Ovary (tissue), 9 donors: ENCODE results near the gene TDRKH. TPM values are rescaled to one million over a fixed set of nuclear protein-coding genes. Genes with fewer than 3 reads are reported as not detected.

Experiments
- DNase-seq, 5 donors: peaks; one replicate each; pipeline ENCODE4 v3.0.0-alpha.2; 2019 to 2020
- H3K27ac ChIP-seq, 2 donors: fragments of 200-600 bp; one replicate each; pipeline versions ENCODE4 v1.5.1 to v1.8.0; 2019 to 2022
- H3K27me3 ChIP-seq: fragments of 200-600 bp; one replicate; pipeline ENCODE4 v1.8.0; 2022
- H3K36me3 ChIP-seq: fragments of 200-600 bp; sonication (generic); one replicate; pipeline ENCODE4 v1.5.1; 2019
- H3K4me1 ChIP-seq: one replicate; pipeline ENCODE4 v1.8.1; 2013; ENCODE audit warnings: mild to moderate bottlenecking, moderate library complexity; ENCODE audit not compliant: insufficient read depth
- H3K4me3 ChIP-seq: fragments of 200-600 bp; sonication (generic); one replicate; pipeline ENCODE4 v1.5.1; 2017
- H3K9me3 ChIP-seq, 2 donors: fragments of 200-600 bp in 1 of 2; sonication (generic) in 1 of 2; one replicate each; pipeline versions ENCODE4 v1.5.1 to v1.8.1; 2013 to 2019; ENCODE audit warnings: mild to moderate bottlenecking in 1 of 2, moderate library complexity in 1 of 2
- EP300 ChIP-seq: sonication (generic); formaldehyde crosslinking; IDR thresholded peaks from one replicate; pipeline ENCODE4 v1.6.1; 2017; ENCODE audit warnings: antibody characterized with exemption
- POLR2A ChIP-seq: fragments of 450-650 bp; IDR thresholded peaks from one replicate; pipeline ENCODE4 v1.6.1; 2017; ENCODE audit warnings: antibody characterized with exemption, mild to moderate bottlenecking, moderate library complexity
- WGBS, 3 donors: extraction: QIAGEN DNeasy Blood & Tissue Kit in 1 of 3; methylation state at CpG; one replicate each; pipeline versions ENCODE4 v1.1.5 to v1.1.7; 2013 to 2017; 5-methylcytosine and 5-hydroxymethylcytosine counted together
- intact Hi-C, 4 donors: fragments of 100-400 bp; cut with DNase I; formaldehyde crosslinking; loops; one replicate each; pipeline versions ENCODE4 v1.11.0 to v1.15.1; 2022 to 2023
- polyA plus RNA-seq, 2 donors: library from polyadenylated mRNA; stranded (reverse); fragments of 200-250 nt in 1 of 2; fragments of 350-450 nt in 1 of 2; fragmentation: Illumina TruSeq in 1 of 2; extraction: RNeasy Lipid Tissue Mini Kit (QIAGEN cat#74804) in 1 of 2; gene quantifications; one replicate each; pipeline ENCODE4 v1.2.3, GENCODE V29; 2013 to 2014
- total RNA-seq, 7 donors: library from RNA; depleted of rRNA in 2 of 7; stranded (reverse); fragments of >200 nt in 2 of 7; fragmentation: NEBNext Ultra II Directional in 3 of 7; extraction: Animal tissue kit (Norgen Biotek cat#: 25700) in 3 of 7; gene quantifications; one replicate each; pipeline versions ENCODE4 v1.1.0 to v1.2.4, GENCODE V29; 2016 to 2023
- TF ChIP-seq, protein P1 (sequence below), 3 donors: fragments of 450-650 bp in 2 of 3; fragments of 200-600 bp in 1 of 3; IDR thresholded peaks; one replicate each; pipeline versions ENCODE4 v1.5.1 to v1.8.0; 2016 to 2022; ENCODE audit warnings: antibody characterized with exemption in 3 of 3, mild to moderate bottlenecking in 1 of 3
- donor health status: DM: no; HTN: no; CAD: no; lungs with moderate emphysema.
- donor health status: DM: no; HTN: no; CAD: no.
- donor health status: Bipolar disorder and iron deficiency.
- donor health status: DM: yes; HTN: yes; CAD: no.
- donor health status: DM: no; HTN: no; CAD: no.
- donor health status: DM: yes; HTN: yes; CAD: no.

TDRKH gene
- total and polyA plus RNA-seq, 9 donors = 1.5 to 6.6 (median 3.2) TPM

DNA sequence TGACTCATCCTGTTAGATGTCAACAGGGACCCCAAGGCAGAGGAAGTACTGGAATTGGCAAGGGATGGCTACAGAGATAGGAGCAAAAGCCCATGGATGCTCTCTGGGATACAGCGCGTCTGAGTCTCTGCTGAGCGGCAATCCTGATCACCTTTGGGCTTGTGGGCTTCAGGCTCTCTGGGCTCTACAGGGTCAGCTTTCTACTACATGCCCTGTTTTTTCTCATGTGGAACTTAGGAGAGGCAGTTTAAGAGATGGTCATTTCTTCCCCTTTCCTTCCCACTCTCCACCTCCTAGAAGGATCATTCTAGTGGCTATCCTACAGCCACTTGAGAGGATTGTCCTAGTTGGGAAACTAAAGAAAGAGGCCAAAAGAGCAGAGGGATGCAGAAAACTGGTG, 13.6 kb upstream of the TDRKH start:
- no peak for DNase-seq
- 91 to 97% (median 96%) methylated on average over 3 of the region's 3 CpGs for WGBS, 3 donors
- Histone ChIP-seq H3K4me1 (no peaks in the 10 kb centered on the region), H3K36me3 (no peaks in the 10 kb centered on the region), H3K27ac (no peak overlapping the region), H3K9me3 (no peaks in the 10 kb centered on the region), H3K27me3 (no peaks in the 10 kb centered on the region), H3K4me3 (no peak overlapping the region)
- TF ChIP-seq, protein P1, sequence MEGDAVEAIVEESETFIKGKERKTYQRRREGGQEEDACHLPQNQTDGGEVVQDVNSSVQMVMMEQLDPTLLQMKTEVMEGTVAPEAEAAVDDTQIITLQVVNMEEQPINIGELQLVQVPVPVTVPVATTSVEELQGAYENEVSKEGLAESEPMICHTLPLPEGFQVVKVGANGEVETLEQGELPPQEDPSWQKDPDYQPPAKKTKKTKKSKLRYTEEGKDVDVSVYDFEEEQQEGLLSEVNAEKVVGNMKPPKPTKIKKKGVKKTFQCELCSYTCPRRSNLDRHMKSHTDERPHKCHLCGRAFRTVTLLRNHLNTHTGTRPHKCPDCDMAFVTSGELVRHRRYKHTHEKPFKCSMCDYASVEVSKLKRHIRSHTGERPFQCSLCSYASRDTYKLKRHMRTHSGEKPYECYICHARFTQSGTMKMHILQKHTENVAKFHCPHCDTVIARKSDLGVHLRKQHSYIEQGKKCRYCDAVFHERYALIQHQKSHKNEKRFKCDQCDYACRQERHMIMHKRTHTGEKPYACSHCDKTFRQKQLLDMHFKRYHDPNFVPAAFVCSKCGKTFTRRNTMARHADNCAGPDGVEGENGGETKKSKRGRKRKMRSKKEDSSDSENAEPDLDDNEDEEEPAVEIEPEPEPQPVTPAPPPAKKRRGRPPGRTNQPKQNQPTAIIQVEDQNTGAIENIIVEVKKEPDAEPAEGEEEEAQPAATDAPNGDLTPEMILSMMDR (IDR thresholded peaks at IDR 0.05) = no peak
- TF ChIP-seq EP300 (no peak), POLR2A (no peak)
- intact Hi-C loops = no loop called here

DNA sequence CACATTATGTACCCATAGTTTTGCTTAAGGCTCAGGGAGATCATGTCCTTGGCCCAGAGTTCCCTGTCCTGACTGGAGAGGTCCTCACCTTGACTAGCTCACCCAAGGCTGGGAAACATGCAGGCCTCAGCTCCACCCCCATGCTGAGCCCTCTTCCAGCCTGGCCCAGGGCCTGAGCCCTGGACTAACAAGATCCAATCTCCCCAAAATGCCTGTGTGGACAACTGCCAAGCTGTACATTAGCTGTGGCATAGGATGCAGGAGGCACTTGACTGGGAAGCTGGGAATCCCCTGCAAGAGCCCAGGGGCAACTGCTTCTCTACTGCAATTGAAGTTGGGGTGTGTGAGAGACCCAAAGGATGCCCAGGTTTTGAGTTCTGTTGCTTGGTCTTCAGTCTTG, 12.9 kb upstream of the TDRKH start:
- H3K9me3 ChIP-seq = no peaks in the 10 kb centered on the region
- no peak overlapping the region for H3K27ac ChIP-seq
- H3K36me3 ChIP-seq = no peaks in the 10 kb centered on the region
- DNase-seq = no peak
- H3K4me3 ChIP-seq = no peak overlapping the region
- H3K27me3 ChIP-seq = no peaks in the 10 kb centered on the region
- intact Hi-C loops = no loop called here
- H3K4me1 ChIP-seq = no peaks in the 10 kb centered on the region
- TF ChIP-seq EP300 (no peak), POLR2A (no peak)
- TF ChIP-seq, protein P1 (IDR thresholded peaks at IDR 0.05) = no peak

DNA sequence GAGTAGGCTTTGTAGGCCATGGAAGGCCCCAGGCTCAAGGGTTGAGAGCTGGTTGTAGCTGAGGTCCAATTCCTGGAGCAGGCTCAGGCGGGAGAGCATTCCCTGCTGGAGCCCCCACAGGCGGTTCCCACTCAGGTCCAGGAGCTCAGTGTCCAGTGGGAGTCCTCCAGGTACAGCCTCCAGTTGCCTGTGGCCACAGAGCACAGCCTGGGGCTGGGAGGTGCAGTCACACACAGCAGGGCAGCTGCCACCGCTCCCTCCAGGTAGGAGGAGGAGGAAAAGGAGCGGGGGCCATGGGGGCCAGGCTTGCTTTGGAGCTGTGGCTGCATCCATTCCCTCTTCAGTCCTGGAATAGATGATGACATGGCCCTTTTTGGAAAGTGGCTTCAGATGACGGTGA, 12.1 kb upstream of the TDRKH start:
- Histone ChIP-seq H3K4me3 (no peak overlapping the region), H3K36me3 (no peaks in the 10 kb centered on the region), H3K27ac (no peak overlapping the region), H3K4me1 (no peaks in the 10 kb centered on the region), H3K27me3 (no peaks in the 10 kb centered on the region), H3K9me3 (no peaks in the 10 kb centered on the region)
- TF ChIP-seq EP300 (no peak), POLR2A (no peak)
- TF ChIP-seq, protein P1 (IDR thresholded peaks at IDR 0.05) = no peak
- DNase-seq = no peak
- intact Hi-C loops = no loop called here
- WGBS, 3 donors = 89 to 93% (median 89%) methylated on average over 5 of the region's 5 CpGs

DNA sequence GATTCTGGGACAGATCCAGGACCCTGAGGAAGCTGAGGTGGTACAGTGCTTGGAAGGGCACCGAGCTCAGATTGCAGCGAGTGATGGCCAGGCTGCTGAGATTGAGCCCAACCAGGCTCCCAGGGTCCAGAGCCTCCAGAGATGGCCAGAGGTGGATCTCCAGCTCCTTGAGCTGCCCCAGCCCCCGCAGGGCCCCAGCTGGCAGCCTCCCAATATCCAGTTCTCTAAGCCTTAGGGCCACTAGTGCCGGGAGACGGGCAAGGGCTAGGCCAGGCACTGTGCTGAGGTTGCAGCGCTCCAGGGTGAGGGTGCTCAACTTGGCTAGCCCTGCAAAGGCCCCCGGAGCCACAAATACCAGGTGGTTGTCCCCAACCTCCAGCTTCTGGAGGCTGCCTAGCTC, 11.5 kb upstream of the TDRKH start:
- H3K4me1 ChIP-seq = no peaks in the 10 kb centered on the region
- H3K27ac ChIP-seq = no peak overlapping the region
- TF ChIP-seq POLR2A (no peak), EP300 (no peak)
- TF ChIP-seq, protein P1 (IDR thresholded peaks at IDR 0.05) = no peak
- intact Hi-C loops = no loop called here
- H3K4me3 ChIP-seq = no peak overlapping the region
- no peaks in the 10 kb centered on the region for H3K27me3 ChIP-seq
- no peaks in the 10 kb centered on the region for H3K36me3 ChIP-seq
- WGBS, 3 donors = 81 to 90% (median 84%) methylated on average over 7 of the region's 7 CpGs
- H3K9me3 ChIP-seq = no peaks in the 10 kb centered on the region
- DNase-seq = no peak
